GM19025 (cell line): ENCODE results near the gene MISP.

Experiments
- ATAC-seq: cut with Tn5 transposase; IDR thresholded peaks from one replicate; pipeline ENCODE4 v1.9.1; 2021; ENCODE audit warnings: mild to moderate bottlenecking, low read depth, moderate library complexity; ENCODE audit not compliant: unreplicated experiment

The MISP gene

GRCh38 chr19:793806-794205, 42.9 kb downstream of the MISP start:
- ATAC-seq, result no peak

DNA sequence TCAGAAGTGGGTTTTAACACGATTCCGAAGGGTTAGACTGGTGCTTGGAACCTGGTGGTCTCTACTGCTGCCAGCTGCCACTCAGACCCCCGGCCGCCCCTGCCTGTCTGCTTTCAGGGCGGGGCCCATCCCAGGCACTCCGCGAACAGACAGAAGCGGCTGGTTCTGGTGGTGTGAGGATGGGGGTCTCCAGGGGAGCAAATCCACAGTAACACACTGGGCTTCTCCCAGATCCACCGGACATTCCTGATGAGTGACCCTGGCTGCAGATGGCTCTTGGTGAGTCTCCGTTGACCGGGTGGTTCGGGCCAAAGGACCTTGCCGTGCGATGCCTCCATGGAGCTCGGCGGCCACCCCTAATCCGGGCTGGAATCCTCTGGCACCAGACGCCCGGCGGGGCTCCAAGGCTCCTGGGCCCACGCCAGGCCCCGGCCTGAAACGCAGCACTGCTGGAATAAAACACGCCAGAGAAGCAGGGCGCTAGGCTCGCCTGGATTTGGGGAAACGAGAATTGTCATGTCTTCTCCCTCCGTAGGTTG, 44.2 kb downstream of the MISP start:
- no peak for ATAC-seq

- ATAC-seq, result no peak
Measured at GRCh38 chr19:795691-796581, 45.0 kb downstream of the MISP start.

GRCh38 chr19:796692-797527, 46.0 kb downstream of the MISP start, which contains the start of gene PTBP1:
TSS of gene PTBP1 (plus strand) at chr19:797452. CDS start at chr19:797498, 46 bp downstream.
- ATAC-seq, result peak; percentile 72

DNA sequence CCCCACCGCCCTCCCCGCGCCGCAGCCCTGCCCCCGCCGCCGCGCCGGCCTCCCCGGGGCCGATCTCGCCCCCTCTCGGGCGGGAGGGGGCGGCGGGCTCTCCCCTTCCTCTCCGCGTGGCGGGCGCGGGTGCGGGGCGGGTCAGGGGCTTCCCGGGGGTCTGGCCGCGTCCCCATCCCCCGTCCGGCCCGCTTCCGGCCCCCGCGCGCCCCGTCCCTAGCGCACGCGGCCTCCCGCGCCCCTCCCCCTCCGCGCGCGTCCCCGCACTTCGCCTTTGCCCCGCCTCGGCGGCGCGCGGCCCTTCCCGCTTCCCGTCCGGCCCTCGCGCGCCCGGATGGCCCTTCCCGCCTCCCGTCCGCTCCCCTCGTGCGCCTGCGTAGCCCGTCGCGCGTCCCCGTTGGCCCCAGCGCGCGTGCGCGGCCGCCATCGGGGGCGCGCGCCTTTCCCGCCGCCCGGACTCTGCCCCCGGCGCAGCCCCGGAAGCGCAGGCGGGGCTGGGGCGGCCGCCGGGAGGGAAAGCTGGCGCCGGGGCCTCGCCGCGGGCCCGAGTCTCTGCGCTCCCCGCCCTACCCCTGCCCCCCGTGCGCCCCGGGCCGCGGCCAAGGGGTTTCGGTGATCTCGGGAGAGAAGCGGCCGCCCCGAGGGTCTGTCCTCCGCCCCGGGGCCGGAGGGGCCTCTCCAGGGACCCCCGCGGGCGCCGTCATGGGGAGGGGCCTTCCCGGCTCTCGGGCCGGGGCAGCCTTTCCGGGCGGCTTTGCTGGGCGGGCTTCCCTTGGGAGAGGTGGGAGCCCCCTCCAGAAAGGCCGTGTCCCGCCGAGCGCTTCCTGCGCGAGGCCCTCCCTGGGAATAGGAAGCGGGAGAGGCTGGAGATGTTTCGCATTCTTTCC, 46.9 kb downstream of the MISP start:
- ATAC-seq, result peak; percentile 35

- no peak for ATAC-seq
Measured at GRCh38 chr19:798415-799075, 47.6 kb downstream of the MISP start.

DNA sequence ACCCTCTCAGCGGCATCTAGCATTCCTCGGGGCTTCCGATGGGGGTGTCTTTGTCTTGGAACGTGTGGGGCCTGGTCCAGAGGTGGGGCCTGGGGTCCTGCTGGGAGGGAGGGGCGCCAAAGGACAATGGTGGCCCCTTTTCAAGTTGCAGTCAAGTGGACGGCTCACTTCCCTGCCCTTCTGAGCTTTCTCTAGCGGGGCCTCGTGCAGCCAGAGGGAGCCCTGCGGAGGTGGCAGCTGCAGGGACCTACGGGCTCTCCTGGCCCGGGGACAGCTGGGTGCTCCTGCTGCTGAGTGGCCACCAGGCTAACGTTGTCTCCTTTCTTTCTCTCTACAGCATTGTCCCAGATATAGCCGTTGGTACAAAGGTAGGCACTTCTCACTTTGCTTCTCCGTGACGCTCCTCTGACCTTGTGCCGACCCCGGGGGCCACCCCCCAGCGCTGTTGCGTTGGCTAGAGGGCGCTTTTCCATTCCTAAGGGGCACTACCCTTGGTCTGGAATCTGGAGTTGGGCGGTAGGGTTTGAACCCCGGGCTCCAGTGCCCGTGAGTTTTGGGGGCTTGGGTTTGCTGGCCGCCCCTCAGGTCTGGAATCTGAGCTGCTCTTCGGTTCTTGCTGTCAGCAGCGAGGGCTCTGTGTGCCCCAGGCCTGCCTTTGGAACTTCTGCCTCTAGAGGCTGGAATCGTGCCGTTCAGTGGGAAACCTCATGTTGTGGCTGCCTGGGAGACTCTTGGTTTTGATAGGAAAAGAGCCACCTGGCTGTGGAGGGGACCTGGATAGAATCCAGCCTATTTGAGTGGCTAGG, 48.4 kb downstream of the MISP start:
- ATAC-seq, result no peak

DNA sequence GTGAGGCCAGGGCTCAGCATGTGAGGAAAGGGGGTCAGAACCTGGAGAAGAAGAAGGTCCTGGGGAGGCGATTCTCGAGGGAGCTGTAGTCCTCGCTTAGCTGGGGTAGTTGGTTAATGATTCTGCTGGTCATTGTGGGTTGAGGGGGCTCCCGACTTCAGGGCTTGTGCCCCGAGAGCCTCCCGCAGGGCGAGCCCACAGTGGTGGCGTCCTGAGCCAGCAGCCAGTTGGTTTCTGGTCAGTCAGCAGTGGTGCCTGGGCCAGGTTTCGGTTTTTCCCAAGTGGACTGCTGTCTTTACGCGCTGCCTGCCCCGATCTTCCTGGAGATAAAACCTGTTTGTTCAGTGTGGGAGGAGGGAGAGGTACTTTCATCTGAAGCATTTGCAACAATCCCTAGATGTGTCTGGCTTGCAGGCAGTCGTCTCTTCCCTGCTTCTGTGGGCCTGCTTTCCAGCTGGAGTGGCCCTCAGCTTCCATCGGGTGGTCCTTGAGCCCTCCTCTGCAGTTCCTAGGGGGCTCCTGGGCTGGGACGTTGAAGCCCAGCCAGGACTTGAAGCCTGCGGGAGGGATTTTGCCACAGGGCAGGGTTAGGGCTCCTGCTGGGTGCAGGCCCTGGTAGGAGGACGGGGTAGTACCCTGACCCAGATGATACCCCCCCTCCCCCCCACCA, 49.6 kb downstream of the MISP start:
- ATAC-seq, result no peak

DNA sequence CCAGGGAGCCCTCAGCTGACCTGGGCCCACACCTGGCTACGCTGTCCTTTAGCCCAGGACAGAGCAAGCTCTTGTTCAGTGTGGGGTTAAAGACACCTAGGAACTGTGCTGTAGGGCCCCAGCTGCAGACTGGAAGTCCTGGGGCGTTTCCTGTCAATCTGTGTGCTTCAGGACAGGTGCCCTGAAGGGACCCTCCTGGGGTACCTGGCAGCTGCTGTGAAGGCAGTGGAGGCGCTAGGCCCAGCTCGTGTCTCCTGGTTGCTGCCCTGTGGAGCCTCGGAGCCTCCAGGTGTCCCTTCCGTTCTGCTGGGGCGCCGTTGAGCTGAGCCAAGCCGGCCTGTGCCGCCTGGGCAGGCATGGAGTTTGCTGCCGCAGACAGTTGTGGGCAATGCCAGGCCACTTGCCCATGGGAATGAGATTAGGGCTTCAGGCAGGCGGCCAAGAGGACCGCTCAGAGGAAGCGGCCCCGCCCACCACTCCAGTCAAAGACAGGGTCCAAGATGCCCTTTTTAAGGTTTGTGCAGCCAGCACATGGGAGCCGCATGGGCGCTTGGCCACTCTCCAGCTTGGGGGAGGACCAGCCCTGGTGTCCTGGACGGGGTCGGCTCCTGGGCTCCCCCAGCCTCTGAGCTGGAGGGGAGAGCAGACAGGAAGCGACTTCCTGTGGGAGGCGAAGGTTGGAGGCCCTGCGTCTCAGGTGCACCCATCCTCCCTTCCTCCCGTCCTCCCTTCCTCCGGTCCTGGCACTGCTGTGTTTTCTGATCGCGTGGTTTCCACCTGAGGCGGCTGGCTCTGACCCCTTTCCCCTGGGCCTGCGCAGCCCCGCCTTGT, 50.3 kb downstream of the MISP start:
- no peak for ATAC-seq

DNA sequence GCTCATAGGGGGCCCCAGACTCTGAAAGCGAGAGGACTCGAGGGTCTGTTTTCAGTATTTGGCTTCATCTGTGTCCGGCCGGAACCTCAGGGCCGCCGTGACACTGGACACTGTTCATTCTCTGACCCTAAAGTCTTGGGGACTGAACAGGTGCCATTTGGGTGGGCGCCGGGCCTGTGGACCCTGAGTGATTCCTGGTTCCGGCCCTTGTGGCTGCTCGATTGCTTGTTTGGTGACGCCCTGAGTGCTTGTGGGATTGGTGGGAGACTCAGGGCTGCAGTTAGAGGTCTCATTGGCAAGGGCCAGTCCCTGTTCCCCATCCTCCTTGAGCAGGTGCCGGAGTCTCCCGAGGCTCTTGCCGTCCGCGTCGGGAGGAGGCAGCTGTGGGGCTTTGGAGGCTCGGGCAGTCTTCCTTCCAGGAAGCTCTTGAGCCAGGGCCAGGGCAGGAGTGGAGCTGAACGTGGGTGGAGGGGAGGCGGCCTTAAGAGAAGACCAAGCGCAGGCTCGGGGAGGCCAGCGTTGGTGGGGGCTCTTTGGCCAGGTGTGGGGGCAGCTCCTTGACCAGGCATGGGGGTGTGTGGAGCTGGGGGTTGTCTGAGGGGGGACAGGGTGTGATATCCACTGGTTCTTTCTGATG, 51.1 kb downstream of the MISP start:
- ATAC-seq, result no peak

DNA sequence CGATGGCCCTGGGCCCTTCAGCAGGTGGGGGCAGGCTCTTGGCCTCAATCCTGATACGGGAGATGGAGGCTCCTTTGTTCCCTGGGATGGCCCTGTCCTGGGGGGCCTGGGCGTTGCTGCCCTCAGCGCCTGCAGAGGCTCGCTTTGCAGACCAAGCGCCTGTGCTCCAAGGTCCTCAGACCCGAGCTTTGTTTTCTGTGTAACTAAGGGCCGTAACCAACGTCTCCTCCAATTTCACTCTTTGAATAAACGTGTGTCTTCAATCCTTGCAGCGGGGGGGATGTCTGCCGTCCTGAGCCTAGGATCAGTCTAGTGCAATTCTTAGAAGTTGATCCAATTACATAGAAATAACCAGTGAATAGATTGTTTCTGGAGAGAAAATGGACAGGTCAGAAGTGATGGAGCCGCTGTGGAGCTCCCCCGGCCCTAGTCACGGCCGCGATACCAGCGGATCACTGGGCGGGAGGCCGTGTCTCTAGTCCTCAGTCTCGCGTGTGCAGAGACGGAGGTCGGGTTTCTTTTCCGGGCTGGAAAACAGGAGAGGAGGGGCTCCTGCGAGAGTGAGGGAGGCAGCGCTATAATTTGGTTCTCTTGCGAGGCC, 51.7 kb downstream of the MISP start:
- no peak for ATAC-seq

DNA sequence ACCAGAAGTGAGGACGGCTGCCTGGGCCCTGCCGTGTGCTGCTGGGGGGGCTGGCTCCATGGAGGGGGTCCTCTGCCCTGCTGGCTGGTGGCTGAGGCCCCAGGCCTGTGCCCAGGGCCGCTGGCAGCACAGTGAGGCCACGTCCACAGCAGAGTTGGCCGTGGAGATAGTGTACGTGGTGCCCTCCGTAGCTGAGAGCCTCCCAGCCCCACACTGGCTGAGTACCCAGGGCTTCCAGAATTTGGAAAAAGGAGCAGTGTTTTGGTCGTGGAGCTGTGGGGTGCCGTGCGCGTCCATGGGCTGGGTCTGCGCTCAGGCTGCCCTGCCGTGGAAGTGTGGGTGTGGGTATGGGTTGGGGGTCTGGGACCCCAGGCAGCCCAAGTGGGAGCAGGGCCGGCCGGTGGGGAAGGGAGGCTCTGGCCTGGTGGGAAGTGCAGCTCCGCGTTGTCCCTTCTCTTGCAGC, 52.2 kb downstream of the MISP start:
- ATAC-seq, result no peak

GRCh38 chr19:803686-804418, 52.9 kb downstream of the MISP start:
- ATAC-seq, result no peak

DNA sequence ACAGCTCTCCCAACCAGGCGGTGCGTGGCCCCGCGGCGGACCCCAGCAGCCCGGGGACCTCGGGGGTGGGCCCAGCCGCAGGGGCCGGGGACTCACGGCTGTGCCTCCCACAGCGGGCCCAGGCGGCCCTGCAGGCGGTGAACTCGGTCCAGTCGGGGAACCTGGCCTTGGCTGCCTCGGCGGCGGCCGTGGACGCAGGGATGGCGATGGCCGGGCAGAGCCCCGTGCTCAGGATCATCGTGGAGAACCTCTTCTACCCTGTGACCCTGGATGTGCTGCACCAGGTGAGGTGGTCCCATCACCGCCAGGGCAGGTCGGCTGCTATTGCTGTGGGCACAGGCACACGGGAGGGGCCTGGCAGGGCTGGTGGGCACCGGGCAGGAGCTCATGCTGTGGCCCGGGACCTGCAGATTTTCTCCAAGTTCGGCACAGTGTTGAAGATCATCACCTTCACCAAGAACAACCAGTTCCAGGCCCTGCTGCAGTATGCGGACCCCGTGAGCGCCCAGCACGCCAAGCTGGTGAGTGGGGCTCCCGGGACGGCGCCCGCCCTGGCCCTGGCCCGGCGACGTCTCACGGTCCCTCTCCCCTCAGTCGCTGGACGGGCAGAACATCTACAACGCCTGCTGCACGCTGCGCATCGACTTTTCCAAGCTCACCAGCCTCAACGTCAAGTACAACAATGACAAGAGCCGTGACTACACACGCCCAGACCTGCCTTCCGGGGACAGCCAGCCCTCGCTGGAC, 53.7 kb downstream of the MISP start:
- no peak for ATAC-seq

DNA sequence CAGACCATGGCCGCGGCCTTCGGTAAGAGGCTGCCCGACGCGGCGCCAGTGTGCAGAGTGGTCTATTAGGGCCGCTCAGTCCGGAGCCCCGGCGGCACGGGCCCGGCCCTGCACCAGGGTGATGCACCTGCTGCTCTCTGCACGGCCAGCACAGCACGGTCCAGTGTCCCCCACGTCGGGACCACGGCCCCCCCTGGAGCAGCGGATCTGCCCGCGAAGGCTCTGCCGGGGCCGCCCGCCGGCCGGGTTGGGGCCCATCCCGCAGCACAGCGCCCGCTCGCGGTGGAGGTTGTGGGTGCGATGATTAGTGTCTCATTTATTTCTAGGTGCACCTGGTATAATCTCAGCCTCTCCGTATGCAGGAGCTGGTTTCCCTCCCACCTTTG, 54.2 kb downstream of the MISP start:
- no peak for ATAC-seq
